H1 (cell line): Measurements from ENCODE around the gene DCAF15. TPM values are rescaled to one million over a fixed set of nuclear protein-coding genes. Genes with fewer than 3 reads are reported as not detected.

Experiments used
- EP300 ChIP-seq, 2 experiments: IDR thresholded peaks; 1 replicate in 1 of 2; 2 replicates in 1 of 2; pipeline ENCODE4 v1.6.1; 2011 to 2012; ENCODE audit warnings: low read depth in 2 of 2, low read length in 2 of 2, mild to moderate bottlenecking in 2 of 2, borderline replicate concordance in 1 of 2, inconsistent platforms in 1 of 2, moderate library complexity in 1 of 2
- JUND ChIP-seq: IDR thresholded peaks from 2 replicates; pipeline ENCODE4 v1.6.1; 2011; ENCODE audit warnings: mild to moderate bottlenecking, improper control_type of control experiment, low read length
- MAFK ChIP-seq: IDR thresholded peaks from 2 replicates; pipeline ENCODE4 v1.6.1; 2012; ENCODE audit warnings: low read depth, mild to moderate bottlenecking, improper control_type of control experiment, low read length
- NANOG ChIP-seq: IDR thresholded peaks from 2 replicates; pipeline ENCODE4 v1.6.1; 2011; ENCODE audit warnings: low read length, low read depth, mild to moderate bottlenecking, inconsistent platforms; ENCODE audit not compliant: insufficient read depth, poor library complexity, severe bottlenecking
- NRF1 ChIP-seq: IDR thresholded peaks from 2 replicates; pipeline ENCODE4 v1.6.1; 2011; ENCODE audit warnings: mild to moderate bottlenecking, low read depth, low read length, improper control_type of control experiment
- SUZ12 ChIP-seq: fragments of 200-600 bp; sonication (generic); IDR thresholded peaks from 2 replicates; pipeline ENCODE4 v1.6.1; 2012; ENCODE audit warnings: mild to moderate bottlenecking, inconsistent platforms, low read length, moderate library complexity, mixed read lengths
- polyA plus RNA-seq, 7 experiments: library from polyadenylated mRNA; depleted of rRNA in 3 of 7; stranded (reverse) in 5 of 7; unstranded in 2 of 7; fragments of >200 nt in 5 of 7; fragments of 200-250 nt in 2 of 7; gene quantifications; 1 replicate in 5 of 7; 2 replicates in 1 of 7; 4 replicates in 1 of 7; pipeline versions ENCODE4 v1.2.1 to v1.2.3, GENCODE V29; 2011 to 2013; ENCODE audit warnings: missing spikeins in 2 of 7, mixed read lengths in 2 of 7
- total RNA-seq: library from RNA; stranded (reverse); fragmentation: NEBNext Ultra II Directional; extraction: Animal tissue kit (Norgen Biotek cat#: 25700); gene quantifications from 2 replicates; pipeline ENCODE4 v1.2.1, GENCODE V29; 2021
- TF ChIP-seq, protein P1 (sequence below): fragments of 300-600 bp; sonication (generic); IDR thresholded peaks from 2 replicates; pipeline ENCODE4 v1.7.1; 2012; ENCODE audit warnings: low read length, moderate library complexity, mild to moderate bottlenecking, inconsistent platforms; ENCODE audit not compliant: insufficient replicate concordance
- TF ChIP-seq, protein P2 (sequence below), 3 experiments: IDR thresholded peaks; 1 replicate in 2 of 3; 2 replicates in 1 of 3; pipeline versions ENCODE4 v1.5.1 to v1.6.1; 2011; ENCODE audit warnings: low read length in 3 of 3, mild to moderate bottlenecking in 3 of 3, inconsistent platforms in 2 of 3, low read depth in 1 of 3, moderate library complexity in 1 of 3; ENCODE audit not compliant: insufficient read depth in 1 of 3; ENCODE audit errors: control extremely low read depth in 1 of 3

The DCAF15 gene
- total and polyA plus RNA-seq, 2 of the 8 experiments (the other 6 are each of a cell fraction or from before 2014, with no cell fraction given): 68.7 to 80.8 TPM

DNA sequence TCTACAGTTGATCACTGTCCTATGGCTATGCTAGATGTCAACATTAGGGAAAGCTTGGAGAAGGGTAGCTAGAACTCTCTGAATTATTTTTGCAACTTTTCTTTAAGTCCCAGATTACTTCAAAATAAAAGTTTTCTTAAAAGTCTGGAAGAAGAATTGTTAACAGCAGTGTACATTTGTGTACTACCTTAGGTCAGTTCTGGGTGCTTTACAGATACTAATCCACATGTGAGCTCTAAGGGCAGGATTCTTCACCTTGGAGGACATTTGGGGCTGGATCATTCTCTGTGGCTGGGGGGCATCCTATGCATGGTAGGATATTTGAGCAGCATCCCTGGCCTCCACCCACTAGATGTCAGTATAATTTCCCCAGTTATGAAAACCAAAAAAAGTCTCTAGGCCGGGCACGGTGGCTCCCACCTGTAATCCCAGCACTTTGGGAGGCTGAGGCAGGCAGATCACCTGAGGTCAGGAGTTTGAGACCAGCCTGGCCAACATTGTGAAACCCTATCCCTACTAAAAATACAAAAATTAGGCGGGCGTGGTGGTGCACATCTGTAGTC lies 49.2 kb upstream of the DCAF15 start (continued):
- TF ChIP-seq, protein P1, sequence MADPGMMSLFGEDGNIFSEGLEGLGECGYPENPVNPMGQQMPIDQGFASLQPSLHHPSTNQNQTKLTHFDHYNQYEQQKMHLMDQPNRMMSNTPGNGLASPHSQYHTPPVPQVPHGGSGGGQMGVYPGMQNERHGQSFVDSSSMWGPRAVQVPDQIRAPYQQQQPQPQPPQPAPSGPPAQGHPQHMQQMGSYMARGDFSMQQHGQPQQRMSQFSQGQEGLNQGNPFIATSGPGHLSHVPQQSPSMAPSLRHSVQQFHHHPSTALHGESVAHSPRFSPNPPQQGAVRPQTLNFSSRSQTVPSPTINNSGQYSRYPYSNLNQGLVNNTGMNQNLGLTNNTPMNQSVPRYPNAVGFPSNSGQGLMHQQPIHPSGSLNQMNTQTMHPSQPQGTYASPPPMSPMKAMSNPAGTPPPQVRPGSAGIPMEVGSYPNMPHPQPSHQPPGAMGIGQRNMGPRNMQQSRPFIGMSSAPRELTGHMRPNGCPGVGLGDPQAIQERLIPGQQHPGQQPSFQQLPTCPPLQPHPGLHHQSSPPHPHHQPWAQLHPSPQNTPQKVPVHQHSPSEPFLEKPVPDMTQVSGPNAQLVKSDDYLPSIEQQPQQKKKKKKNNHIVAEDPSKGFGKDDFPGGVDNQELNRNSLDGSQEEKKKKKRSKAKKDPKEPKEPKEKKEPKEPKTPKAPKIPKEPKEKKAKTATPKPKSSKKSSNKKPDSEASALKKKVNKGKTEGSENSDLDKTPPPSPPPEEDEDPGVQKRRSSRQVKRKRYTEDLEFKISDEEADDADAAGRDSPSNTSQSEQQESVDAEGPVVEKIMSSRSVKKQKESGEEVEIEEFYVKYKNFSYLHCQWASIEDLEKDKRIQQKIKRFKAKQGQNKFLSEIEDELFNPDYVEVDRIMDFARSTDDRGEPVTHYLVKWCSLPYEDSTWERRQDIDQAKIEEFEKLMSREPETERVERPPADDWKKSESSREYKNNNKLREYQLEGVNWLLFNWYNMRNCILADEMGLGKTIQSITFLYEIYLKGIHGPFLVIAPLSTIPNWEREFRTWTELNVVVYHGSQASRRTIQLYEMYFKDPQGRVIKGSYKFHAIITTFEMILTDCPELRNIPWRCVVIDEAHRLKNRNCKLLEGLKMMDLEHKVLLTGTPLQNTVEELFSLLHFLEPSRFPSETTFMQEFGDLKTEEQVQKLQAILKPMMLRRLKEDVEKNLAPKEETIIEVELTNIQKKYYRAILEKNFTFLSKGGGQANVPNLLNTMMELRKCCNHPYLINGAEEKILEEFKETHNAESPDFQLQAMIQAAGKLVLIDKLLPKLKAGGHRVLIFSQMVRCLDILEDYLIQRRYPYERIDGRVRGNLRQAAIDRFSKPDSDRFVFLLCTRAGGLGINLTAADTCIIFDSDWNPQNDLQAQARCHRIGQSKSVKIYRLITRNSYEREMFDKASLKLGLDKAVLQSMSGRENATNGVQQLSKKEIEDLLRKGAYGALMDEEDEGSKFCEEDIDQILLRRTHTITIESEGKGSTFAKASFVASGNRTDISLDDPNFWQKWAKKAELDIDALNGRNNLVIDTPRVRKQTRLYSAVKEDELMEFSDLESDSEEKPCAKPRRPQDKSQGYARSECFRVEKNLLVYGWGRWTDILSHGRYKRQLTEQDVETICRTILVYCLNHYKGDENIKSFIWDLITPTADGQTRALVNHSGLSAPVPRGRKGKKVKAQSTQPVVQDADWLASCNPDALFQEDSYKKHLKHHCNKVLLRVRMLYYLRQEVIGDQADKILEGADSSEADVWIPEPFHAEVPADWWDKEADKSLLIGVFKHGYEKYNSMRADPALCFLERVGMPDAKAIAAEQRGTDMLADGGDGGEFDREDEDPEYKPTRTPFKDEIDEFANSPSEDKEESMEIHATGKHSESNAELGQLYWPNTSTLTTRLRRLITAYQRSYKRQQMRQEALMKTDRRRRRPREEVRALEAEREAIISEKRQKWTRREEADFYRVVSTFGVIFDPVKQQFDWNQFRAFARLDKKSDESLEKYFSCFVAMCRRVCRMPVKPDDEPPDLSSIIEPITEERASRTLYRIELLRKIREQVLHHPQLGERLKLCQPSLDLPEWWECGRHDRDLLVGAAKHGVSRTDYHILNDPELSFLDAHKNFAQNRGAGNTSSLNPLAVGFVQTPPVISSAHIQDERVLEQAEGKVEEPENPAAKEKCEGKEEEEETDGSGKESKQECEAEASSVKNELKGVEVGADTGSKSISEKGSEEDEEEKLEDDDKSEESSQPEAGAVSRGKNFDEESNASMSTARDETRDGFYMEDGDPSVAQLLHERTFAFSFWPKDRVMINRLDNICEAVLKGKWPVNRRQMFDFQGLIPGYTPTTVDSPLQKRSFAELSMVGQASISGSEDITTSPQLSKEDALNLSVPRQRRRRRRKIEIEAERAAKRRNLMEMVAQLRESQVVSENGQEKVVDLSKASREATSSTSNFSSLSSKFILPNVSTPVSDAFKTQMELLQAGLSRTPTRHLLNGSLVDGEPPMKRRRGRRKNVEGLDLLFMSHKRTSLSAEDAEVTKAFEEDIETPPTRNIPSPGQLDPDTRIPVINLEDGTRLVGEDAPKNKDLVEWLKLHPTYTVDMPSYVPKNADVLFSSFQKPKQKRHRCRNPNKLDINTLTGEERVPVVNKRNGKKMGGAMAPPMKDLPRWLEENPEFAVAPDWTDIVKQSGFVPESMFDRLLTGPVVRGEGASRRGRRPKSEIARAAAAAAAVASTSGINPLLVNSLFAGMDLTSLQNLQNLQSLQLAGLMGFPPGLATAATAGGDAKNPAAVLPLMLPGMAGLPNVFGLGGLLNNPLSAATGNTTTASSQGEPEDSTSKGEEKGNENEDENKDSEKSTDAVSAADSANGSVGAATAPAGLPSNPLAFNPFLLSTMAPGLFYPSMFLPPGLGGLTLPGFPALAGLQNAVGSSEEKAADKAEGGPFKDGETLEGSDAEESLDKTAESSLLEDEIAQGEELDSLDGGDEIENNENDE: no peak
- TF ChIP-seq NANOG (no peak), NRF1 (no peak), MAFK (no peak), SUZ12 (no peak), JUND (no peak), EP300 (IDR thresholded peaks at IDR 0.05; ENCODE audit: borderline replicate concordance in 1 of 2, low read depth in 2 of 2, low read length in 2 of 2) (no peak)
- TF ChIP-seq, protein P2, sequence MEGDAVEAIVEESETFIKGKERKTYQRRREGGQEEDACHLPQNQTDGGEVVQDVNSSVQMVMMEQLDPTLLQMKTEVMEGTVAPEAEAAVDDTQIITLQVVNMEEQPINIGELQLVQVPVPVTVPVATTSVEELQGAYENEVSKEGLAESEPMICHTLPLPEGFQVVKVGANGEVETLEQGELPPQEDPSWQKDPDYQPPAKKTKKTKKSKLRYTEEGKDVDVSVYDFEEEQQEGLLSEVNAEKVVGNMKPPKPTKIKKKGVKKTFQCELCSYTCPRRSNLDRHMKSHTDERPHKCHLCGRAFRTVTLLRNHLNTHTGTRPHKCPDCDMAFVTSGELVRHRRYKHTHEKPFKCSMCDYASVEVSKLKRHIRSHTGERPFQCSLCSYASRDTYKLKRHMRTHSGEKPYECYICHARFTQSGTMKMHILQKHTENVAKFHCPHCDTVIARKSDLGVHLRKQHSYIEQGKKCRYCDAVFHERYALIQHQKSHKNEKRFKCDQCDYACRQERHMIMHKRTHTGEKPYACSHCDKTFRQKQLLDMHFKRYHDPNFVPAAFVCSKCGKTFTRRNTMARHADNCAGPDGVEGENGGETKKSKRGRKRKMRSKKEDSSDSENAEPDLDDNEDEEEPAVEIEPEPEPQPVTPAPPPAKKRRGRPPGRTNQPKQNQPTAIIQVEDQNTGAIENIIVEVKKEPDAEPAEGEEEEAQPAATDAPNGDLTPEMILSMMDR (IDR thresholded peaks at IDR 0.05; ENCODE audit: control extremely low read depth in 1 of 3, insufficient read depth in 1 of 3, low read depth in 1 of 3, low read length in 3 of 3): peak; percentile 32 to 36 (median 34)
